ENCODE data around the gene CEP76. TPM values are rescaled to one million over a fixed set of nuclear protein-coding genes. Genes with fewer than 3 reads are reported as not detected.

The CEP76 gene
- total RNA-seq, 1 donor from 2014 or later = 3.7 TPM

- Histone ChIP-seq H3K36me3 (peaks cover 24% of the 10 kb centered on the region), H3K9me3 (replicated peaks) (no peaks in the 10 kb centered on the region), H3K4me3 (no peak overlapping the region), H3K27ac (replicated peaks) (no peak overlapping the region), H3K4me1 (no peaks in the 10 kb centered on the region), H3K27me3 (ENCODE audit: low read depth) (no peaks in the 10 kb centered on the region)
- no peak for DNase-seq
- intact Hi-C loops (cut with micrococcal nuclease) = no loop called here
- no peak for TF ChIP-seq CTCF (IDR thresholded peaks at IDR 0.05; ENCODE audit: borderline replicate concordance)
These were observed 13.2 kb downstream of the CEP76 start for GRCh38 chr18:12689256-12689850.

- Histone ChIP-seq H3K4me1 (no peaks in the 10 kb centered on the region), H3K36me3 (peaks cover 25% of the 10 kb centered on the region), H3K9me3 (replicated peaks) (no peaks in the 10 kb centered on the region), H3K4me3 (no peak overlapping the region), H3K27ac (replicated peaks) (no peak overlapping the region), H3K27me3 (ENCODE audit: low read depth) (no peaks in the 10 kb centered on the region)
- intact Hi-C loops (cut with micrococcal nuclease) = no loop called here
- no peak for DNase-seq
- TF ChIP-seq CTCF (IDR thresholded peaks at IDR 0.05; ENCODE audit: borderline replicate concordance) = no peak
These were observed 16.4 kb downstream of the CEP76 start for GRCh38 chr18:12686100-12686499.

- Histone ChIP-seq H3K4me1 (peaks cover 12% of the 10 kb centered on the region), H3K4me3 (peak overlapping the region; percentile 47), H3K27me3 (ENCODE audit: low read depth) (no peaks in the 10 kb centered on the region), H3K27ac (replicated peaks) (peak overlapping the region; percentile 92), H3K9me3 (replicated peaks) (no peaks in the 10 kb centered on the region), H3K36me3 (peaks cover 32% of the 10 kb centered on the region)
- DNase-seq = peak; percentile 64
- TF ChIP-seq CTCF (IDR thresholded peaks at IDR 0.05; ENCODE audit: borderline replicate concordance) = no peak
- intact Hi-C loops (cut with micrococcal nuclease) = no loop called here
These were observed 23.2 kb downstream of the CEP76 start for GRCh38 chr18:12679183-12679786.

GRCh38 chr18:12668041-12668440, 34.5 kb downstream of the CEP76 start:
- Histone ChIP-seq H3K4me3 (no peak overlapping the region), H3K27ac (replicated peaks) (no peak overlapping the region), H3K9me3 (replicated peaks) (no peaks in the 10 kb centered on the region), H3K27me3 (ENCODE audit: low read depth) (no peaks in the 10 kb centered on the region), H3K36me3 (peaks cover 22% of the 10 kb centered on the region), H3K4me1 (no peaks in the 10 kb centered on the region)
- DNase-seq = no peak
- intact Hi-C loops (cut with micrococcal nuclease) = no loop called here
- TF ChIP-seq CTCF (IDR thresholded peaks at IDR 0.05; ENCODE audit: borderline replicate concordance) = no peak

- intact Hi-C loops (cut with micrococcal nuclease) = loop anchor here (5.0 kb wide), 1 partner anchor 268 kb away; no protein-coding TSS in a partner anchor
- peaks cover 2% of the 10 kb centered on the region for H3K36me3 ChIP-seq
- TF ChIP-seq CTCF (IDR thresholded peaks at IDR 0.05; ENCODE audit: borderline replicate concordance) = peak; percentile 96
- H3K27ac ChIP-seq (replicated peaks) = no peak overlapping the region
- DNase-seq = no peak
- no peak overlapping the region for H3K4me3 ChIP-seq
- H3K4me1 ChIP-seq = peaks cover 32% of the 10 kb centered on the region
- H3K9me3 ChIP-seq (replicated peaks) = no peaks in the 10 kb centered on the region
- H3K27me3 ChIP-seq (ENCODE audit: low read depth) = no peaks in the 10 kb centered on the region
These were observed 42.5 kb downstream of the CEP76 start for GRCh38 chr18:12659904-12660605.
